Measurements from ENCODE around the gene ATAD3B.

ATAD3B gene

GRCh38 chr1:1535201-1536018 is 63.8 kb downstream of the ATAD3B start:
- no peaks in the 10 kb centered on the region for H3K4me1 ChIP-seq (ENCODE audit: low read depth, poor library complexity, severe bottlenecking)
- H3K36me3 ChIP-seq (ENCODE audit: insufficient read depth) = no peaks in the 10 kb centered on the region
- no peak overlapping the region for H3K9ac ChIP-seq
- no peaks in the 10 kb centered on the region for H3K27me3 ChIP-seq (ENCODE audit: insufficient read depth, low read depth)
- no peak overlapping the region for H3K27ac ChIP-seq
- no peak overlapping the region for H2AFZ ChIP-seq (ENCODE audit: low read depth)
- no peaks in the 10 kb centered on the region for H4K20me1 ChIP-seq (ENCODE audit: insufficient read depth)
- no peak overlapping the region for H3K4me2 ChIP-seq
- H3K4me3 ChIP-seq (IDR thresholded peaks at IDR 0.05; ENCODE audit: insufficient read depth, low read depth, low read length) = no peak overlapping the region
- TF ChIP-seq, protein P1, sequence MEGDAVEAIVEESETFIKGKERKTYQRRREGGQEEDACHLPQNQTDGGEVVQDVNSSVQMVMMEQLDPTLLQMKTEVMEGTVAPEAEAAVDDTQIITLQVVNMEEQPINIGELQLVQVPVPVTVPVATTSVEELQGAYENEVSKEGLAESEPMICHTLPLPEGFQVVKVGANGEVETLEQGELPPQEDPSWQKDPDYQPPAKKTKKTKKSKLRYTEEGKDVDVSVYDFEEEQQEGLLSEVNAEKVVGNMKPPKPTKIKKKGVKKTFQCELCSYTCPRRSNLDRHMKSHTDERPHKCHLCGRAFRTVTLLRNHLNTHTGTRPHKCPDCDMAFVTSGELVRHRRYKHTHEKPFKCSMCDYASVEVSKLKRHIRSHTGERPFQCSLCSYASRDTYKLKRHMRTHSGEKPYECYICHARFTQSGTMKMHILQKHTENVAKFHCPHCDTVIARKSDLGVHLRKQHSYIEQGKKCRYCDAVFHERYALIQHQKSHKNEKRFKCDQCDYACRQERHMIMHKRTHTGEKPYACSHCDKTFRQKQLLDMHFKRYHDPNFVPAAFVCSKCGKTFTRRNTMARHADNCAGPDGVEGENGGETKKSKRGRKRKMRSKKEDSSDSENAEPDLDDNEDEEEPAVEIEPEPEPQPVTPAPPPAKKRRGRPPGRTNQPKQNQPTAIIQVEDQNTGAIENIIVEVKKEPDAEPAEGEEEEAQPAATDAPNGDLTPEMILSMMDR (conservative IDR thresholded peaks at IDR 0.05; ENCODE audit: low read depth, low read length) = no peak
- no peaks in the 10 kb centered on the region for H3K79me2 ChIP-seq (ENCODE audit: insufficient read depth, low read depth)

- Histone ChIP-seq H3K4me1 (ENCODE audit: low read depth, poor library complexity, severe bottlenecking) (no peaks in the 10 kb centered on the region), H3K4me3 (IDR thresholded peaks at IDR 0.05; ENCODE audit: insufficient read depth, low read depth, low read length) (no peak overlapping the region), H3K27me3 (ENCODE audit: insufficient read depth, low read depth) (no peaks in the 10 kb centered on the region), H3K4me2 (no peak overlapping the region), H3K27ac (no peak overlapping the region), H4K20me1 (ENCODE audit: insufficient read depth) (no peaks in the 10 kb centered on the region), H3K79me2 (ENCODE audit: insufficient read depth, low read depth) (no peaks in the 10 kb centered on the region), H3K9ac (no peak overlapping the region), H3K36me3 (ENCODE audit: insufficient read depth) (no peaks in the 10 kb centered on the region), H2AFZ (ENCODE audit: low read depth) (no peak overlapping the region)
- TF ChIP-seq, protein P1 (conservative IDR thresholded peaks at IDR 0.05; ENCODE audit: low read depth, low read length) = no peak
Measured at GRCh38 chr1:1536019-1536937, 64.7 kb downstream of the ATAD3B start.

DNA sequence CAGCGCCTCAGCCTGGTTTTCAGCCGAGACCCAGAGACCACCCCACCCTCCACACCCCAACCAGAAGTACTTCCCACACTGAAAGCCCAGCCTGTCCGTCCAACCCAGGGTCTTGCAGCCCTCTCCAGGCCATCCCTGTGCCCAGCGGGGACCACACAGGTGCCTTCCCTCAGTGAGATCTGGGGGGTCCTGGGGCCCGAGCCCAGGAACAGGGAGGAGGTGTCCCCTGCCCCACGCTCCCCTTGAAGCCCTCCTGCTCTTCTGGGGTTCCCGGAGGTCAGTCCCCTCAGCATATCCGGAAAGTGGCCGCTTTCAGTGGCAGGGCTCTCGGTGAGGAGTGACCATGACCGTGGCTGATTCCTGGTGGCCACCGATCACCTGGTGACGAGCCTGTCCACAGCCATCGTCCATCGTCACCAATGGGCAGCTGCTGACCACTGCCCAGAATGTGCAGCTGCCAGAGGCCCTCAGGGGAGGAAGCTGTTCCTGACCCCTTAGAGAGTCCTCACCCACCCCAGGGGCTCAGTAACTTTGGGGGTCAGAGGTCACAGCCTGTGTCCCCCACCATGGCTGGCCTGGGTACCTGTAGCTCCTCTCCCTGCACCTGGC is 65.5 kb downstream of the ATAD3B start:
- Histone ChIP-seq H3K9ac (no peak overlapping the region), H3K27ac (no peak overlapping the region), H3K36me3 (ENCODE audit: insufficient read depth) (no peaks in the 10 kb centered on the region), H3K79me2 (ENCODE audit: insufficient read depth, low read depth) (no peaks in the 10 kb centered on the region), H3K4me3 (IDR thresholded peaks at IDR 0.05; ENCODE audit: insufficient read depth, low read depth, low read length) (no peak overlapping the region), H3K4me2 (no peak overlapping the region), H3K27me3 (ENCODE audit: insufficient read depth, low read depth) (no peaks in the 10 kb centered on the region), H4K20me1 (ENCODE audit: insufficient read depth) (no peaks in the 10 kb centered on the region), H2AFZ (ENCODE audit: low read depth) (no peak overlapping the region), H3K4me1 (ENCODE audit: low read depth, poor library complexity, severe bottlenecking) (no peaks in the 10 kb centered on the region)
- TF ChIP-seq, protein P1 (conservative IDR thresholded peaks at IDR 0.05; ENCODE audit: low read depth, low read length) = no peak

- Histone ChIP-seq H3K79me2 (ENCODE audit: insufficient read depth, low read depth) (no peaks in the 10 kb centered on the region), H3K36me3 (ENCODE audit: insufficient read depth) (no peaks in the 10 kb centered on the region), H2AFZ (ENCODE audit: low read depth) (no peak overlapping the region), H4K20me1 (ENCODE audit: insufficient read depth) (no peaks in the 10 kb centered on the region), H3K4me1 (ENCODE audit: low read depth, poor library complexity, severe bottlenecking) (no peaks in the 10 kb centered on the region), H3K9ac (no peak overlapping the region), H3K4me3 (IDR thresholded peaks at IDR 0.05; ENCODE audit: insufficient read depth, low read depth, low read length) (no peak overlapping the region), H3K27me3 (ENCODE audit: insufficient read depth, low read depth) (no peaks in the 10 kb centered on the region), H3K27ac (no peak overlapping the region), H3K4me2 (no peak overlapping the region)
- TF ChIP-seq, protein P1 (conservative IDR thresholded peaks at IDR 0.05; ENCODE audit: low read depth, low read length) = no peak
Measured at GRCh38 chr1:1537626-1538250, 66.2 kb downstream of the ATAD3B start.
